WTC11 (cell line): ENCODE measurements around the gene TMEM192.

Experiments used
- AR ChIP-seq: fragments of 250-450 bp; sonication (Bioruptor Pico); IDR thresholded peaks from 2 replicates; pipeline ENCODE4 v1.9.0; 2021; ENCODE audit warnings: mild to moderate bottlenecking
- CBFB ChIP-seq: sonication (generic); formaldehyde crosslinking; IDR thresholded peaks from 2 replicates; pipeline ENCODE4 v1.8.1; 2022; ENCODE audit warnings: mild to moderate bottlenecking, low read depth, missing genetic modification reagents
- CTCF ChIP-seq: fragments of 200-600 bp; IDR thresholded peaks from 2 replicates; pipeline ENCODE4 v1.8.0; 2022; ENCODE audit warnings: antibody characterized with exemption
- IRF1 ChIP-seq: sonication (generic); formaldehyde crosslinking; IDR thresholded peaks from 2 replicates; pipeline ENCODE4 v1.8.0; 2023; ENCODE audit warnings: missing genetic modification reagents
- MYBL2 ChIP-seq: sonication (generic); formaldehyde crosslinking; IDR thresholded peaks from 2 replicates; pipeline ENCODE4 v1.8.1; 2023; ENCODE audit warnings: mild to moderate bottlenecking, moderate library complexity, missing genetic modification reagents
- NFYB ChIP-seq: sonication (generic); formaldehyde crosslinking; conservative IDR thresholded peaks from 2 replicates; pipeline ENCODE4 v1.8.0; 2022; ENCODE audit warnings: low read depth, missing genetic modification reagents
- SP1 ChIP-seq: sonication (generic); formaldehyde crosslinking; conservative IDR thresholded peaks from 2 replicates; pipeline ENCODE4 v1.8.1; 2022; ENCODE audit warnings: missing genetic modification reagents

- TF ChIP-seq CBFB (CRISPR knock-in tag) (no peak), CTCF (no peak), AR (CRISPR knock-in tag) (no peak), MYBL2 (CRISPR knock-in tag) (no peak), IRF1 (CRISPR knock-in tag) (no peak), NFYB (no peak), SP1 (CRISPR knock-in tag) (no peak)
These were observed 39.9 kb upstream of the TMEM192 start for GRCh38 chr4:165152527-165152926.
